Prostate gland (tissue), 2 donors: ENCODE measurements around the gene STIM1. TPM values are rescaled to one million over a fixed set of nuclear protein-coding genes. Genes with fewer than 3 reads are reported as not detected.

Experiments used
- DNase-seq: peaks from one replicate; pipeline ENCODE4 v3.0.0-alpha.2; 2019; ENCODE audit warnings: low spot score
- H3K27ac ChIP-seq, 2 donors: fragments of 200-600 bp; sonication (generic); 2 replicates each; pipeline ENCODE4 v1.5.1; 2017 to 2019
- H3K27me3 ChIP-seq: fragments of 200-600 bp; sonication (generic); replicated peaks from 2 replicates; pipeline ENCODE4 v1.5.1; 2019; ENCODE audit not compliant: insufficient read depth
- H3K36me3 ChIP-seq, 2 donors: fragments of 200-600 bp; sonication (generic); 1 replicate in 1 of 2; 2 replicates in 1 of 2; pipeline versions ENCODE4 v1.5.1 to v1.8.1; 2017 to 2019
- H3K4me1 ChIP-seq: fragments of 200-600 bp; sonication (generic); replicated peaks from 2 replicates; pipeline ENCODE4 v1.5.1; 2019
- H3K4me3 ChIP-seq, 2 donors: fragments of 200-600 bp; sonication (generic); 2 replicates each; pipeline ENCODE4 v1.5.1; 2017 to 2019
- H3K9me3 ChIP-seq: fragments of 200-600 bp; sonication (generic); 2 replicates; pipeline ENCODE4 v1.5.1; 2017
- POLR2A ChIP-seq: fragments of 450-650 bp; IDR thresholded peaks from one replicate; pipeline ENCODE4 v1.6.1; 2016; ENCODE audit warnings: antibody characterized with exemption, mild to moderate bottlenecking
- POLR2AphosphoS5 ChIP-seq: sonication (generic); formaldehyde crosslinking; IDR thresholded peaks from one replicate; pipeline ENCODE4 v1.6.1; 2017; ENCODE audit warnings: antibody characterized with exemption
- WGBS: methylation state at CpG from one replicate; pipeline ENCODE4 v1.1.5; 2018; 5-methylcytosine and 5-hydroxymethylcytosine counted together
- intact Hi-C: fragments of 100-400 bp; cut with DNase I; formaldehyde crosslinking; loops from one replicate; pipeline ENCODE4 v1.14.2; 2022
- total RNA-seq, 2 donors: library from RNA; depleted of rRNA; stranded (reverse); fragments of >200 nt; gene quantifications; one replicate each; pipeline ENCODE4 v1.1.0, GENCODE V29; 2016
- TF ChIP-seq, protein P1 (sequence below), 4 experiments: fragments of 200-600 bp in 2 of 4; fragments of 450-650 bp in 2 of 4; sonication (generic) in 2 of 4; IDR thresholded peaks; 1 replicate in 3 of 4; 2 replicates in 1 of 4; pipeline ENCODE4 v1.5.1; 2016 to 2019; ENCODE audit warnings: antibody characterized with exemption in 4 of 4, mild to moderate bottlenecking in 2 of 4, moderate library complexity in 2 of 4

The STIM1 gene
- total RNA-seq, 2 donors from 2014 or later = 34.1 to 65.0 TPM

DNA sequence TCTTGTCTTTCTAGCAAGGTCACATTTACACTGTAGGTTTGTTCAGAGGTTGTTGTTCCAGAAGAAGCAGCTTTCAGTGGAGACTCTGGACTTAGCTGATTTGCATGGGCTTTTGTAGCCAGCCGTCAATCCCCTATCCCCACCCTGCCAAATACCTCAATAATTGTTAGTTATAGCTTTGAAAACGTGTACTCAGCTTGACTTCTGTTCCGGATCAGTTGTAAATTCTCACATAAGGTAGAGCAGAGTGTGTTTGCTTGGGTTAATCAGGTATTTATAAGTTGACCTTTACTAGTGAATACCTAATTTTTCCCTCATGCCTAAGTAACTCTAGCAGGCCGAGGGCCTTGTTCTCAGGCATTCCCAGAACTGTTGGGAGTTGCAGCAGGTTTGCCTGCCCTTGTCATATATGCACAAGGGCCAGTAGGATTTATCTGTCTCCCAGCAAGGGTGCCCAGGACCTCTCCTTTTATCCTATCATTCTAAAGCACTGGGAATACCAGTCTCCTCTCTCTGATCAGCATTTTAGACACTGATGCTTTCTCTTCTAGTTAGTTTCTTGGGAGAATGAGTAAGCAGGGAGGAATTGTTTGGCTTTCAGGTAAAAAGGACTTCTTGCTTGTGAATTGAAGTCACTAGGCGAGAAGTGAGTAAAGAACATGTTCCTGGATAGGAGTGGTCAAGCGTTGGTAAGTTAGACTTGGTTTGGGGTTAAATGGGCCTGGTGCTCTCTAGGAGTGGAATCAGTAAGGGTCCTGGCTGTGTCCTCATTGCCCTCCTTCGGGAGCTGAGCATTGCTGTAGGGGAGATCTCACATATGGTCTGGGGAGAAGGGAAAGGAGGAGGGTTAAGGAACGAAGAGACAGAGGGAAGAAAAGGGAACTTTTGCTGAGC lies 22.1 kb downstream of the STIM1 start:
- Histone ChIP-seq H3K36me3 (no peaks in the 10 kb centered on the region), H3K9me3 (no peaks in the 10 kb centered on the region), H3K27me3 (no peaks in the 10 kb centered on the region), H3K4me3 (no peak overlapping the region), H3K4me1 (no peaks in the 10 kb centered on the region), H3K27ac (no peak overlapping the region)
- intact Hi-C loops = no loop called here
- no peak for TF ChIP-seq POLR2AphosphoS5
- TF ChIP-seq, protein P1, sequence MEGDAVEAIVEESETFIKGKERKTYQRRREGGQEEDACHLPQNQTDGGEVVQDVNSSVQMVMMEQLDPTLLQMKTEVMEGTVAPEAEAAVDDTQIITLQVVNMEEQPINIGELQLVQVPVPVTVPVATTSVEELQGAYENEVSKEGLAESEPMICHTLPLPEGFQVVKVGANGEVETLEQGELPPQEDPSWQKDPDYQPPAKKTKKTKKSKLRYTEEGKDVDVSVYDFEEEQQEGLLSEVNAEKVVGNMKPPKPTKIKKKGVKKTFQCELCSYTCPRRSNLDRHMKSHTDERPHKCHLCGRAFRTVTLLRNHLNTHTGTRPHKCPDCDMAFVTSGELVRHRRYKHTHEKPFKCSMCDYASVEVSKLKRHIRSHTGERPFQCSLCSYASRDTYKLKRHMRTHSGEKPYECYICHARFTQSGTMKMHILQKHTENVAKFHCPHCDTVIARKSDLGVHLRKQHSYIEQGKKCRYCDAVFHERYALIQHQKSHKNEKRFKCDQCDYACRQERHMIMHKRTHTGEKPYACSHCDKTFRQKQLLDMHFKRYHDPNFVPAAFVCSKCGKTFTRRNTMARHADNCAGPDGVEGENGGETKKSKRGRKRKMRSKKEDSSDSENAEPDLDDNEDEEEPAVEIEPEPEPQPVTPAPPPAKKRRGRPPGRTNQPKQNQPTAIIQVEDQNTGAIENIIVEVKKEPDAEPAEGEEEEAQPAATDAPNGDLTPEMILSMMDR (IDR thresholded peaks at IDR 0.05) = no peak
- no peak for TF ChIP-seq POLR2A
- WGBS = 57% methylated on average over 8 of the region's 8 CpGs
- DNase-seq = no peak

DNA sequence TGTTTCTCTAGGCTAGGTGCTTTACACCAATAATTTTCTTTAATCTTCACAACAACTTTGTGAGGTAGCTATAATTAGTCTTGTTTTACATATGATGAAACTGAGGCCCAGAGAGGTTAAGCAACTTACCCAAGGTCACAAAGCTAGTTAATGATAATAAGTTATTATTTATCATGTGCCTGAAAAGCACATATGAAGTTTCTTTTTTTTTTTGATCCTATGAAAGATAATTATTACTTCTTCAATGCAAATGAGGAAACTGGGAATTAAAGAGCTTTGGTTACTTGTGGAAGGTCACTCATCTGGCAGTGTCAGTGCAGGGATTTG lies 22.8 kb downstream of the STIM1 start:
- H3K27ac ChIP-seq = no peak overlapping the region
- H3K9me3 ChIP-seq = no peaks in the 10 kb centered on the region
- no peaks in the 10 kb centered on the region for H3K27me3 ChIP-seq
- DNase-seq = no peak
- no peaks in the 10 kb centered on the region for H3K36me3 ChIP-seq
- TF ChIP-seq, protein P1 (IDR thresholded peaks at IDR 0.05) = no peak
- TF ChIP-seq POLR2A = no peak
- no peak for TF ChIP-seq POLR2AphosphoS5
- intact Hi-C loops = no loop called here
- H3K4me1 ChIP-seq = no peaks in the 10 kb centered on the region
- H3K4me3 ChIP-seq = no peak overlapping the region

DNA sequence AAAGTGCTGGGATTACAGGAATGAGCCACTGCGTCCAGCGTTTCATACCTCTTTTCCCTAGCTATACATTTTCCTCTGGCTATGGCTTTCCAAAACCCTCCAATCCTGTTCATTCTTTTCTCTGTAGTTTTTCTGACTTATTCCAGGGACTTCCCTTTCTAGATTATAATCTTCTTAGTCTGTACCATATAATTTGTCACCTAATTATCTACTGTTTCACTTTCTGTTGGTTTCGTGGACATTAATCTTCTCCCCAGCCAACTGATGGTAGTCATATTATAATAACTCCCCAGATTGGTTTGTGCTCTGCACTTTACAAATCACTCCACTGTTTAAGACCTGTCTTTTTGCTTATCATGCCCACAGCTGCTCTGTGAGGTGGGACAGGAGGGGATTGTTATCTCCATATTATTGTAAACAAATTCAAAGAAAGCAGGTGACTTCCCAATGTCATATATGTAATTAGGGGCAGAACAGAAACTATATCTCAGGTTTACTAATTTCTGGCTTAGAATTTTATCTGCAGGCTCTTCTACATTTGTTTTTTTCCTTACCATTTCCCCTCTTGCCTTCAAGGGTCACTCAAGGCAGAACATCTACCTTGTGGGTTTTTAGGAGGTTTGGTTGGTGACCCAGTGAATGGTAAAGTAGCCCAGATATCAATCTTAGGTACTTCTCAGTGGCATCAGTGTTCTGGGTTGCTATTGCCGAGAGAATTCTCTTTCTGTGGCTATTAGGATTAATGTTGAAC lies 23.9 kb downstream of the STIM1 start:
- WGBS = 73% methylated on average over 3 of the region's 4 CpGs
- H3K27ac ChIP-seq = no peak overlapping the region
- H3K27me3 ChIP-seq = no peaks in the 10 kb centered on the region
- DNase-seq = no peak
- no peaks in the 10 kb centered on the region for H3K9me3 ChIP-seq
- intact Hi-C loops = no loop called here
- no peaks in the 10 kb centered on the region for H3K4me1 ChIP-seq
- no peaks in the 10 kb centered on the region for H3K36me3 ChIP-seq
- H3K4me3 ChIP-seq = no peak overlapping the region
- TF ChIP-seq POLR2AphosphoS5 (no peak), POLR2A (no peak)
- TF ChIP-seq, protein P1 (IDR thresholded peaks at IDR 0.05) = no peak

DNA sequence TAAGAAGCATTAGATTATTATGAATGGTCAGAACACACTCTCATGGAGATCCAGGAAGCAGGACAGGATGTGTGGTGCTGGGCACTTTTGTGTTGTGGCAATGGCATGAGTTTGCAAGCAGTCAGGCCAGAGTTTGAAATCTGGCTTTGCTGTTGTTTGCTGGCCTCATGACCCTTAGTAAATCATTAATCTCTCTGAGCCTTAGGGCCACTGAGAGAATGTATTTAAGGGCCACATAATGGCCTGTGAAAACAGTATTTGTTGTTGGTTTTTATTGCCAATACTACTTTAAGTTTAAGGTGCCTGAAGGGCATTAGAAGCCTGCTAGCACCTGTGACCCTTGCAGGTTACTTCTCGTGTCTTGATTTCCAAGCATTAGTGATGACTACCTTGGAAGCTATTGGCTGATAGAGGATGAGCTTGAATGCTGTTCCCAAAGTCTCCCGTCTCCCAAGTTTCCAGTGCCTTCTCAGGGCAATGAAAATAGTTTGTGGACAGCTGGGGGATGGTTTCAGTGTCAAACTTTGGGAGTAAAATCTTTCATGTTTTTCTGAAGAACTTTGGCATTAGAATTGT lies 24.6 kb downstream of the STIM1 start:
- Histone ChIP-seq H3K36me3 (no peaks in the 10 kb centered on the region), H3K4me3 (no peak overlapping the region), H3K9me3 (no peaks in the 10 kb centered on the region), H3K27ac (no peak overlapping the region), H3K27me3 (no peaks in the 10 kb centered on the region), H3K4me1 (no peaks in the 10 kb centered on the region)
- 57% methylated on average over 2 of the region's 2 CpGs for WGBS
- TF ChIP-seq, protein P1 (IDR thresholded peaks at IDR 0.05) = no peak
- TF ChIP-seq POLR2AphosphoS5 (no peak), POLR2A (no peak)
- no peak for DNase-seq
- intact Hi-C loops = no loop called here
